ENCODE data around the gene LINC01488.

- no peak for TF ChIP-seq CTCF (IDR thresholded peaks at IDR 0.05)
- TF ChIP-seq POLR2A (IDR thresholded peaks at IDR 0.05): no peak
These were observed 5.5 kb upstream of the LINC01488 start for GRCh38 chr11:69475866-69476471.
